GM20431 (cell line): ENCODE results near the gene RPL9.
"Not testable (repeated sequence)": the region's sequence is repeated elsewhere in the genome, so short reads cannot be mapped to it uniquely, and the experiment has no call there.

ENCODE experiments used
- in situ Hi-C: fragments of 300-500 bp; cut with MseI, MboI; formaldehyde crosslinking; loops from one replicate; pipeline ENCODE4 v1.15.0; 2020; ENCODE audit warnings: low sequenced_read_pairs; ENCODE audit not compliant: unreplicated experiment

Gene RPL9

DNA sequence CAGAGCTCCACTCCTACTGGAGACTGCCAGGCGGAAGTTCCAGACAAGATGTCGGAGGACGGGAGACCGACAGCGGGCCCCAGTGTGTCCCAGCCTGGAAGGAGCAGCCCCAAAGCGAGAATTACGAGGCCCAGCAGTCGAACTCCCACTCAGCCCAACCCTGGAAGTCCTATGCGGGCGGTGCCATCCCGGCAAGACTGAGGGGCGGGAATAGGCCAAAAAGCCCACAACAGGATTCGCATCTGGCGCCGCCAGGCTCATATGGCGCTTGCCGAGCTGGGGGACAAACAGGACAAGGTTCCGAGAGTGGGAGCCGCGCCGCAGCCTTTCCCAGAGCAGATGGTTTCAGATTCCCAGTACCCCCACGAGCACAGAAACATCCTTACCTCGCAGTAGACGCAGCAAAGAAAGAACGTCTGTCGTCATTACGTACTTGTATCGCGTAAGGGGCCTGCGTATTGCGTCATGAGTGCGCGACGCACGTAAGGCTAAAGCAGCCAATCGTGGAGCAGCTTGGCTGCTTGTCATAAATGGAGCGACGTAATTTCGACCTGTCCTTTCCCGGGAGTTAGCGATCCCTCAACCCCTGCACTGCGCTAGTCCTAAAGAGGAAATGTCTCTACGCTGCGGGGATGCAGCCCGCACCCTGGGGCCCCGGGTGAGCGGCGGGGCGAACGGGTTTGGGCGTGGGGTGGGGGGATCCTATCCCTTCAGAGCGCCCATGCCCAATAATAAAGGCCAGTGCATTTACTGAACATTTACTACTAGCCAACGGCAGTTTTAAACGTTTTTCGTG, at the start of gene RPL9, which contains the start of gene LIAS:
Gene RPL9 (minus strand): TSS at position 418 of the 796 bp plus-strand sequence. CDS start 483 bp downstream, outside the sequence.
Gene LIAS (plus strand): TSS at position 552 of the 796 bp plus-strand sequence. CDS start 62 bp downstream, at position 614.
- in situ Hi-C loops, result no loop called here

DNA sequence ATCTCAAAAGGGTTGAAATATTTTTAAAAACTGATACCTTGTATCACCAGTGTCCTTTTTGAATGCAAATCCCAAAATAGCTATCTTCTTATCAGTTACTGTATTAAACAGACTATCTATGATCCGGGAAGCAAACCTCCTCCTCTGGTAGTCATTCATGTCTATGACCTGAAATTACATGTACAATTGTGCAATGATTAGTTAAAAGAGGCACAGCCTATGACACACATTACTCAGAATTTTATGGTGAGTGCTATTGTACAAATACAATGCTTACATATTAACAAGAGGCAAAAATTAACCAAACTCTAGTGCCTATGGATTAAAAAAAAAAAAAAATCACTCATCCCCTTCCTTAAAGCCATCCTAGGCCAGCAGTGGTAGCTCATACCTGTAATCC, 46.9 kb upstream of the RPL9 start:
- in situ Hi-C loops, result no loop called here

DNA sequence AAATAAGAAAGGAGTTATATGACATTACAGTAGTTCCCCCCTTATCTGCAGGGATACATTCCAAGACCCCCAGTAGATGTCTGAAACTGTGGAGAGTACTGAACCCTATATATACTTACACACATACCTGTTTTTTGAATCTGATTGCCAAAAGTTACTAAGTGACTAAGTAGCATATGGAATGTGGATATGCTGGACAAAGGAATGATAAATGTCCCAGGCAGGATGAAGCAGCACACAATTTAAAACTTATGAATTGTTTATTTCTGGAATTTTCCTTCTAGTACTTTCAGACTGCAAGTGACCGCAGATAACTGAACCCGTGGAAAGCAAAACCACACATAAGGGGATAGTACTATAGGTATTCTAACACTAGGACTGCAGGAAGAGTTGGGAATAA, 45.8 kb upstream of the RPL9 start:
- in situ Hi-C loops, result no loop called here

DNA sequence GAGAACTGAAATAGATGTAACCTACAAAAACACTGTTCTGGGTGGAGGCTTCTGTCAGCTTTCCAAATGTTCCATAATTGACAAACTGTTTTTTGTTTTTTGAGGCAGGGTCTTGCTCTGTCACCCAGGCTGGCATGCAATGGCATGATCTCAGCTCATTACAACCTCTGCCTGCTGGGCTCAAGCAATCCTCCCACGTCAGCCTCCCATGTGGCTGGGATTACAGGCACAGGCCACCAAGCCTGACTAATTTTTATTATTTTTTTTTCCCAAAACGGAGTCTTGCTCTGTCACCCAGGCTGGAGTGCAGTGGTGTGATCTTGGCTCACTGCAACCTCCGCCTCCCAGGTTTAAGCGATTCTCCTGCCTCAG, 43.9 kb upstream of the RPL9 start:
- in situ Hi-C loops, result not testable (repeated sequence)

DNA sequence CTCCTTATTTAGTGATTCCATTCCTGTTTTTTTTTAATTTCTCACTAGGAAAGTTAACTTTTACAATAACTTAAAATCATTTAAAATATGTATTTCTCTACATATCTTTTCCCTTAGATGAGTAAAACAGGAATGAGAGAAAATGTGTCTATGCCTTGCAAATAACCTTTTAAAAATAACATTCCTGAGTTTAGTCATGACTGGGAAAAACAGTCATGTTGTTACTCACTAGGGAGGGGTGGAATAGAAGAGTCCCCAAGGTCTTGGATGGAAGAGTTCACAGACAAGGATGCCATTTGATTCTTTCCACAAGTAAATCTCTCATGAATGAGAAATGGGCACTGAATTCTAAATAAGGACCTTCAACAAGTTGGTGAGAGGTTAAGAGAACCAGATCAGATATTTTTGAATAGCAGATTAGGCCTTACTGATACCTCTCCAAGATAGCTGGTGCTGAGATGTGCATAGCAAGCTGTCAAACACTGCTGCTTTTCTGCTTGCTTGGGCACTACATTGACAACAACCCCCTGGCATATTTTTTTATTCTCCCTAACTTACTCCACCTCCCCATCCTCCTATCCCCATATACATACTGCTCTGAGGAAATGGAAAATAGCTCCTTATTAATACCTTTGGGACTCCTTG, 43.4 kb upstream of the RPL9 start:
- in situ Hi-C loops, result no loop called here

DNA sequence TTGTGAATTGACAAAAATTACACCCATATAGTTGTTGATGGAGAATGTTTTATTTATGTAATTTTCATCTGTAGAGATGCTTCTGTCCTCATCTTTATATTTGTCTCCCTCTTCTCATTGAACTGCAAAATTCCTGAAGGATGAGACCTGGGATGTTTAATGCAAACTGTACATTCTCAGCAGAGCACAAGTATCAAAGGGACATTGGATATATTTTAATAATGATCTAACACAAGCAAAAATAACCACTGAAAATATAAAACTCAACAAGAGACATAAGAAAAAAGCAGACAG, 40.0 kb upstream of the RPL9 start:
- in situ Hi-C loops, result loop anchor here (25.0 kb wide), 1 partner anchor 489 kb away; the partner anchor contains the start of gene PDS5A

DNA sequence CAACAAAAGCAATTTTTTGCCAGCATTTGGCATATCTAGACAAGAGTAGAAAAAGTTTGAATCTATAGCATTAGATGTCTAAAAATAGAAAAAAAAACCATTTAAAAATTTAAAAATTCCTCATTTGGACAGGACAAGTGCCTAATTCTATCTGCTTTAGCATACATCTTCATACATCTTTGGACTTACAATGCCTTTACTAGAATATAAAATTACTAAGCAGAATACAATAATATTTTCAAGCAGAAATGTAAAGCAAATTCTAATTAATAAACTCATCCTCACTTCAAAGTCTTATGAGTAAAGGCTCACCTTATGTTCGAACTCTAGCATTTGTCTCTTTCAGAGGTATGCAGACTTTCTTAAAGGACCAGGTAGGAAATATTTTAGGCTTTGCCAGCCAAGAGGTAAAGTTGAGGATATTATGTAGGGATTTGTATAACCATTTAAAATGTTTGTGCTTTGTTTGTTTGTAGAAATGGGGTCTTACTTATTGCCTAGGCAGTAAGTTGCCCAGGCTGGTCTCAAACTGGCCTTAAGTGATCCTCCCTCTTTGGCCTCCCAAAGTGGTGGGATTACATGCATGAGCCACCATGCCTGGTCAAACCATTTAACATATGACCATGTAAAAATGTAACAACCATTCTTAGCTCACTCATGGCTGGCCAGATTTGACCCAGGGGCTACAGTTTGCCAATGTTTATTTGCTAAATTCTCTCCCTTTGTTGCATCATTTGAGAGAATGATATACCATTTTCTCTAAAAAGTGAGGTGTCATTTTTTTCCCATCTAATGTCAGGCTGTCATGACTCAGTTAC, 39.4 kb upstream of the RPL9 start:
- in situ Hi-C loops, result loop anchor here (25.0 kb wide), 1 partner anchor 489 kb away; the partner anchor contains the start of gene PDS5A

DNA sequence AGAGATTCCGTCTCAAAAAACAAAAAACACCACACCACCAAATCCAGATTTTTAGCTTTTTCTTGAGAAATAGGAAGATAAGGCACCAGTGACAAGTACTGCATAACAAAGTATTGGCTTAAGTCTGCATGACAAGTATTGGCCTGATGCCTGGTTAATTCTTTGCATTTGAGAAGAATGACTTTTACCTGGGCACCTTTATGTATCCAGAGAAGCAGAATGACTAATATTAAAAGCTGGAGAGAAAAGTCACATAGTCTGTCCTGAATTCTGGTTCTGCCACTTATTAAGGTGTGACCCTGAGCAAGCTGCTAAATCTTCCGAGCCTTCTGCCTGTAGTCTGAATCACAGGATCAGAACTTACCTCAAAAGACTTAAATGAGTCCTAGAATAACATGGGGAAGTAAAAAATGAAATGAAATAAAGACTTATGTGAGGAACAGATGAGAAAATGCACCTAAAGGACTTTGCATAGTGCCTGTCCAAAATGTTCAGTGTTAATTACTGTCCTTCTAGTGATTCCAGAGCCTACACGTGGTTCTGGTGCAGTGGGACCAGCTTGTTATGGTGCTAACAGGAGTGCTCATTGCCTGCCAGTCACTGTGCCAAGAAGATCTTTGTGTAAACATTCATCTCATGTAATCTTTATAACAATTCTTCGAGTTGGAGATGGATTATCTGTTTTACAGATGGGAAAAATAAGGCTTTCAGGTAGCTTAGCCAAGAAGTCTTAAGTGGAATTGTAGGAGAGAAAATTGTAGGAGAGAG, 36.9 kb upstream of the RPL9 start:
- in situ Hi-C loops, result loop anchor here (25.0 kb wide), 1 partner anchor 492 kb away; the partner anchor contains the start of gene PDS5A

DNA sequence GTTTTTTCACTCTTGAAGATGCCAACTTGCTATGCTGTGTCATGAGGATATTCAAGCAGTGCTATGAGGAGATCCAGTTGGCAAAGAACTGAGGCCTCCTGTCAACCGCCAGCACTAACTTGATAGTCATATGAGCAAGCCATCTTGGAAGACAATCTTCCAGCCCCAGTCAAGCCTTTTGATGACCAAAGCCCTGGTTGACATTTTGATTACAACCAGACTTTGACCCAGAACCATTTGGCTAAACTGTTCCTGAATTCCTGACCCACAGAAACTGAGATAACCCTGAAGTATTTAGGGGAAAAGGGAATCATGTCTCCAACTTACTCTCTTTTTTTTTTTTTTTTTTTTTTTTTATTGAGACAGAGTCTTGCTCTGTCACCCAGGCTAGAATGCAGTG, 35.6 kb upstream of the RPL9 start:
- in situ Hi-C loops, result loop anchor here (25.0 kb wide), 1 partner anchor 493 kb away; the partner anchor contains the start of gene PDS5A

DNA sequence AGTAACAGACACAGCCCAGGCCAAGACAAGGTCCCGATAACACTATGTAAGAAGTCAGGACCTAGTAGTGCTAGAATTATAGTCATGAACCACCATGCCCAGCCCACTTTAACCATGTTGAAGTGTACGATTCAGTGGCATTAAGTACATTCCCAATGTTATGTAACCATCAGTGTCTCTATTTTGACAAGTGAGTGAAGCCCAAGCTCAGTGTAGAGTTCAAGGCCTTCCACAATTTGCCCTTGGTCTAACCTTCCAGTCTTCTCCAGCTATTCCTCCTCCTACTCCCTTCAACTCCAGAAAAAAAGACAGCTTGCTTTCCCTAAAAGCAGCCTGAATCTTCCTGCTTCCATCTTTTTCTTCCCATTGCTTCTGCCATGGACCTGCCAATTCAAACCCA, 31.6 kb upstream of the RPL9 start:
- in situ Hi-C loops, result loop anchor here (25.0 kb wide), 1 partner anchor 497 kb away; the partner anchor contains the start of gene PDS5A

DNA sequence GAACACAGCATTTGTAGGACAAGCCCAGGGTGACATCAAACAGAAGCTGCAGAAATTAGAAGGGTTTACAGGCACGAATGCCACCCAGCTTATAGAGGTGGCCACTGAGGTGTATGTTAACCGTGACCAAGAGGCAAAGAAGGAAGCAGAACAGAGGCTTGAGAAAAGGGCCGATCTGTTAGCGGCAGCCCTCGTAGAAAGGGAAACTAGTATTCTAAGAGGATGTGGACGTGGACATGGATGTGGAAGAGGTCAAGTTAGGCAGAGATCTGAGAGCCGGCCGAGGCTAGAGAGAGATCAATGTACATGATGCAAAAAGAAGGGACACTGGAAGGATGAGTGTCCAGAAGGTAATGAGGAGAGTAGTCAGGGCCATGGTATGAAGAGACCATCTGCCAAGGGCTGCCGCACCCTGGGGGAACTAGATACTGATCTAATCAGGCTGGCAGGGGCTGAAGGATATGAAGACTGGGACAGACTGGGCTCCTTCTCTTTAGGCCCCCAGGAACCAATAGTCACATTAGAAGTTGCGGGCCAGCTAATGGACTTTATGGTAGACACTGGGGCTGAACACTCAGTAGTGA, 27.6 kb upstream of the RPL9 start:
- in situ Hi-C loops, result loop anchor here (25.0 kb wide), 1 partner anchor 501 kb away; the partner anchor contains the start of gene PDS5A

DNA sequence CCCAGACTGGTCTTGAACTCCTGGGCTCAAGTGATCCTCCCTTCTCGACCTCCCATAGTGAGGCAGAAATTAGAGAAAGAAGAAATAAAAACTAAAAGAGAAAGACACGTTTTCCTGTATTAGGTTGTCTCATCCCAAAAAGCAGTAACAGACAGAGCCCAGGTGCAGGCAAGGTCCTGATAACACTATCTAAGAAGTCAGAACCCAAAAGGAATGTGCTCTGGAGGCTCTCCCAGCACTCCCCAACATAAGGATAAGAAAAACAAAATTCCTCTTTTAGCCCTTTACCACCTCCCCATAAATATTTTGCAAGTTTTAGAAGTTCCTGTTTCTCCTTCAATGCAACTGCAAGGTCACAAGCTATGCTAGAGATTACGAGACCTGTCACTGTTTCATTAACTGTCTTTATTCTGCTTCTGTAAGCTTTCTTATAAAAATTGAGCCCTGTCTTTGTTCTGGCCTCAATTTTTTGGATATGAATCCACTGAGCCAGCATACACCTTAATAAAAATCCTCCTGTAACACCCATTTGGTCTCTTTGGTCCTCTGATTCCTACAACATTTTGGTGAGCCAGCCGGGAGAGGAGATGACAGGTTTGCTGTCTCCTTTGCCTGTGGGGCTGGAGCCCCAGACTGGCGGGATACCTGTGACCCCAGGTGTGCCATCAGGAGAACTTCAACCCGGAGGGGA, 26.0 kb upstream of the RPL9 start:
- in situ Hi-C loops, result loop anchor here (25.0 kb wide), 1 partner anchor 503 kb away; the partner anchor contains the start of gene PDS5A

DNA sequence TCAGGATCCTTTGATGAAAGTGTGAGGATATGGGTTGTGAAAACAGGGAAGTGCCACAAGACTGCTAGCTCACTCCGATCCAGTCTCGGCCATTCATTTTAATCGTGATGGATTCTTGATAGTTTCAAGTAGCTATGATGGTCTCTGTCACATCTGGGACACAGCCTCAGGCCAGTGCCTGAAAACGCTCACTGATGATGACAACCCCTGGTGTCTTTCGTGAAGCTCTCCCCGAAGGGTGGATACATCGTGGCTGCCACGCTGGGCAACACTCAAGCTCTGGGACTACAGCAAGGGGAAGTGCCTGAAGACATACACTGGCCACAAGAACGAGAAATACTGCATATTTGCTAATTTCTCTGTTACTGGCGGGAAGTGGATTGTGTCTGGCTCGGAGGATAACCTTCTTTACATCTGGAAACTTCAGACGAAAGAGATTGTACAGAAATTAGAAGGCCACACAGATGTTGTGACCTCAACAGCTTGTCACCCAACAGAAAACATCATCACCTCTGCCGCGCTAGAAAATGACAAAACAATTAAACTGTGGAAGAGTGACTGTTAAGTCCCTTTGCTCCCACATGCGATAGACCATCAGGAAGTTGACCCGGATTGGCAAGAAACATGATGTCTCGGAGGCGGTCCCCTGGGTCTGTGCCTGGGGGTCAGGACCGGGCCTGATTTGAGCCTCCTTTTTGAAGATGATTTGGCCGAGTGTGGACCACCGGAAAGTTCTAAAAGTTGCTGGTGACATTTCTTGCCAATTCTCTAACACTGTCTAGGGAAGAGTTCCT, 22.4 kb upstream of the RPL9 start:
- in situ Hi-C loops, result loop anchor here (25.0 kb wide), 1 partner anchor 506 kb away; the partner anchor contains the start of gene PDS5A

DNA sequence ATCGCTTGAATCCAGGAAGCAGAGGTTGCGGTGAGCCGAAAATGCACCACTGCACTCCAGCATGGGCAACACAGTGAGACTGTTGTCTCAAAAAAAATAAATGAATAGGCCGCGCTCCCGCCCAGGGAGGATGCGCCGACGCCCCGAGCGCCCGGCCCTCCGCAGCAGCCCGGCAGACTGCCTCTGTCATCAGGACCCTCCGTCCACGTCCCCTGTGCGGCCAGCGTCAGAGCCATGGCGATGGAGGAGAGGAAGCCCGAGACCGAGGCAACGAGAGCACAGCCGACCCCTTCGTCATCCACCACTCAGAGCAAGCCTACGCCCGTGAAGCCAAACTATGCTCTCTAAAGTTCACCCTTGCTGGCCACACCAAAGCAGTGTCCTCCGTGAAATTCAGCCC, 21.5 kb upstream of the RPL9 start:
- in situ Hi-C loops, result loop anchor here (25.0 kb wide), 1 partner anchor 507 kb away; the partner anchor contains the start of gene PDS5A

DNA sequence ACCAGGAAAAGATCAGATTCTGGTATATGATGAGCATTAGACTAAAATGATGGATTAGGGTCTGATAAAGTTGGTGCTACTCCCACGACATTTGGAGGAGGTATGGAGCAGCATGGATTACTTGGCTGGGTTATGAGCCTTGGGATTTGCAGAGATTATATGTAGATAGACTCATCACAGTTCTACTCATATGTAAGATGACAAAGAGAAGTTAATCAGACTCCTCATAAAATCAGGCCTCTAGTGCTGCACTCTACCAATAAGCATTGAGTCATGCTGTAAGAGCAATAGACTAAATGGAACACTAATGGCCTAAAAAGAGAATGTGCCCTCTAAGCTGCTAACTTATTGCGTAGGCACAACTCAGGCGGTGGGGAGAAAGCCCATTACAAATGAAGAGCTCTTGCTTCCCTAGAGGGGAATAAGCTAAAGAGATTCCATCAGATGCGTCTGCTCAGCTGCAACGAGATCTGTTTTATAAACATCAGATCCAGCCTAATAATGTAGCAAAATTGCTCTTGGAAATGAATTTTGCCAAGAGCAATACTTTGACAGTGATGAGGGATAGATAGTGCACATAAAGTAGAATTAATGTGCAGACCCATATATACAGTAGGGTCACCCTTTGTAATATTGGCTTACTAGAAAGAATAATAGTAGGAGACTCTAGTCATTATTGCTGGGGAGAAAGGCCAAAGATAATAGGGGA, 17.6 kb upstream of the RPL9 start:
- in situ Hi-C loops, result loop anchor here (25.0 kb wide), 1 partner anchor 511 kb away; the partner anchor contains the start of gene PDS5A

DNA sequence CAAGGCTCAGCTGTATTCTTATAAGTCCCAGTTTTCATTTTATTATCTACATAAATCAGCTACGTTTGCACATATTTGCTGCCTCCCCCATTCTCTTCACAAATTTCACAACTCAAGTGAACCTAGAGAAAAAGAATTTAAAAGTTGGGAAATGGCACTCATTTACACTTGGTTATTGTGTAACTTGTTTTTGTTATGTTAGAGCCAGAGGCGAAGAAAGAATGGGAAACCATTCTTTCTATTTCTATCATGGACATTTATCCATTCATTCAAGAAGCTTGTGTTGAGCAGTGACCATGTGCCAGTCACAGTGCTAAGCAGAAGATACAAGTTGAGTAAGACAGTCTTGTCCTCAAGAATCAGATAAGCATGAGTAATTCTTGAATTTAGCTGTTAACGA, 13.7 kb upstream of the RPL9 start:
- in situ Hi-C loops, result no loop called here

DNA sequence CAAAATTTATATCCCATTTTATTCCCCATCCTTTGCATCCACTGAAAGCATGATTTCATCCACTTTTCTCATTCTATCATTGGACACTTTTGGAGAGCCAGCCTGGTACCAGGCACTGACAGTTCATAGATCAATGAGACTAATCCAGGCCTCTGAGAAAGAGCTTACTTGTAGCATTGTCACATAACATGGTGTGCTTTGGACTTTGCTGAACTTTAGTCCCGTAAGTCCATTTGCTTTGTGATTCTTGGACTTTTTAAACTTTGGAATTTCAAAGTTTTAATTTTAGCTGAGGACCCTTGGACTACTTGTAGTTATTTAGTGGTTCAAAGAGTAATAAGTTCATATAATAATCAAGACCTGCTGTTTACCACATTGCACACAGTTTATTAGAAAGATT, 11.7 kb upstream of the RPL9 start:
- in situ Hi-C loops, result no loop called here
